ENCODE results near the gene B4GALT7. TPM values are rescaled to one million over a fixed set of nuclear protein-coding genes. Genes with fewer than 3 reads are reported as not detected.
"Not testable (repeated sequence)": the region's sequence is repeated elsewhere in the genome, so short reads cannot be mapped to it uniquely, and the experiment has no call there.

B4GALT7 gene
- polyA plus RNA-seq, 3 donors from 2014 or later = 11.7 to 30.2 (median 21.0) TPM

GRCh38 chr5:177607452-177608192 lies 7.7 kb downstream of the B4GALT7 start:
- Mint-ChIP-seq H3K27ac (no peak overlapping the region), H3K36me3 (peaks cover 0 to 5% (median 4%) of the 10 kb centered on the region in 3 donors), H3K4me3 (no peak overlapping the region), H3K4me1 (peaks cover under 1 to 5% of the 10 kb centered on the region in 2 donors), H3K27me3 (ENCODE audit: low read depth in 3 of 3) (peaks cover 0 to 6% (median 3%) of the 10 kb centered on the region in 3 donors), H3K9me3 (no peaks in the 10 kb centered on the region)
- peak; percentile 13 to 18 (median 18) for DNase-seq

DNA sequence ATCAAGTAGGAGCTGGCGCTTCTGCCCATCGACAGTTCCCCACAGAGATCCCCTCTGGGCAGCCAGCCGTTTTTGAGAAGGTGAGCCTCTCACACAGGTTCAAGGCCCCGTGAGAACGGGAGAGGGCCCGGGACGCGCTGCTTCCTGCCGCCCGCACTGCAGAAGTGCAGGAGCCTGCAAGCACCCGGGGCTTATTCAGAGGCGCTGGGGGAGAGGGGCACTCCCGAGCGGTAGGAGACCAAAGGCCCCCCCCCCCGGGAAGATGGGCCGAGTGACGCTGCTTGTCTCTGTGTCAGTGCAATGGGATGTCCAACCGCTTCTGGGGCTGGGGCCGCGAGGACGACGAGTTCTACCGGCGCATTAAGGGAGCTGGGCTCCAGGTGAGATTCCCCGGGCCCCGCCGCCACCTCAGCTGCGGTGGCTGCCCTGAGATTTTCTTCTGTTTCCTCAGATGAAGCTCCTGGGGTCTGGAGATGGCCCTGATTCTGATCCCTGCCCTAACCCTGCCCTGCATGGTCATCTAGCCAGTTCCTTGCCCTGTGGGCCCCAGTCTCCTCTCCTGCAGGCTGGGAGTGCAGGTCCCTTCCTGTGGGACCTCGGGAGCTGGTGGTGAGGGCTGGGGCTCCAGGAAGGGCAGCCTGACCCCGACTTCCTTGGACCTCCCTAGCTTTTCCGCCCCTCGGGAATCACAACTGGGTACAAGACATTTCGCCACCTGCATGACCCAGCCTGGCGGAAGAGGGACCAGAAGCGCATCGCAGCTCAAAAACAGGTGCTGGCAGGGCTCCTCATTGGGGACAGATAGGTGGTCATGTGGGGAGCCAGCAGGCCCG lies 8.5 kb downstream of the B4GALT7 start:
- H3K27me3 Mint-ChIP-seq (ENCODE audit: low read depth in 3 of 3) = peaks cover 0 to 6% (median 3%) of the 10 kb centered on the region in 3 donors
- peaks cover 0 to 5% (median 4%) of the 10 kb centered on the region in 3 donors for H3K36me3 Mint-ChIP-seq
- H3K4me3 Mint-ChIP-seq = no peak overlapping the region
- no peak overlapping the region for H3K27ac Mint-ChIP-seq
- H3K4me1 Mint-ChIP-seq = peaks cover 0 to 3% of the 10 kb centered on the region in 2 donors
- no peaks in the 10 kb centered on the region for H3K9me3 Mint-ChIP-seq
- no peak for DNase-seq

GRCh38 chr5:177609076-177610059 lies 9.4 kb downstream of the B4GALT7 start:
- Mint-ChIP-seq H3K9me3 (no peaks in the 10 kb centered on the region), H3K4me3 (no peak overlapping the region)
- DNase-seq = no peak

DNA sequence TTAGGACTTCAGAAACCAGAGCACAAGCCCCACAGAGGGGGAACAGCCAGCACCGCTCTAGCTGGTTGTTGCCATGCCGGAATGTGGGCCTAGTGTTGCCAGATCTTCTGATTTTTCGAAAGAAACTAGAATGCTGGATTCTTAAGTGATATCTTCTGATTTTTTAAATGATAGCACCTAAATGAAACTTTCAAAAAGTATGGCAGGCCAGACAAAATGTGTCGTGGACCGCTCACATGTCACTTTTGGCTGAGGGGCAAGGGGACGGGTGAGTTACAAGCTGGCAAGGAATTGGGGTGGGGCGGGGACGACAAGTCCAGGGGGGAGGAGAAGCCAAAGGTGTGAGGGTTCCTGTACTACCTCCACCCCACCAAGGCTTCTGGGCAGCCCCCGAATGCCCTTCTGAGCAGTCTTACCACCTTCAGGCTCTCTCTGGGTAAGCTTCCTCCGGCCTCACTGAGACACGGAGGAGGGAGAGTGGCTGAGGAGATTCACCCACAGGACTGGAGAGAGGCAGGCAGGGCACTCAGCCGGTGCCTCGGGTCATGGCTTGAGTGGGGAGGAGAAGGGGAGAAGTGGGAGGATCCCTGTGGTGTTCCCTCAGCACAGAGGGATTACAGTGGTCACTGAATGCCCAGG lies 10.3 kb downstream of the B4GALT7 start:
- Mint-ChIP-seq H3K36me3 (peaks cover 0 to 5% (median 4%) of the 10 kb centered on the region in 3 donors), H3K4me1 (no peaks in the 10 kb centered on the region), H3K27me3 (ENCODE audit: low read depth in 3 of 3) (peaks cover 0 to 6% (median 3%) of the 10 kb centered on the region in 3 donors), H3K9me3 (no peaks in the 10 kb centered on the region), H3K4me3 (no peak overlapping the region), H3K27ac (peak overlapping the region in 1 of 6 donors; percentile 7)
- DNase-seq = no peak

More at GRCh38 chr5:177609076-177610059, 9.4 kb downstream of the B4GALT7 start:
- H3K4me1 Mint-ChIP-seq = no peaks in the 10 kb centered on the region
- H3K27ac Mint-ChIP-seq = peak overlapping the region in 1 of 6 donors; percentile 7
- peaks cover 0 to 5% (median 4%) of the 10 kb centered on the region in 3 donors for H3K36me3 Mint-ChIP-seq
- H3K27me3 Mint-ChIP-seq (ENCODE audit: low read depth in 3 of 3) = peaks cover 0 to 6% (median 3%) of the 10 kb centered on the region in 3 donors

DNA sequence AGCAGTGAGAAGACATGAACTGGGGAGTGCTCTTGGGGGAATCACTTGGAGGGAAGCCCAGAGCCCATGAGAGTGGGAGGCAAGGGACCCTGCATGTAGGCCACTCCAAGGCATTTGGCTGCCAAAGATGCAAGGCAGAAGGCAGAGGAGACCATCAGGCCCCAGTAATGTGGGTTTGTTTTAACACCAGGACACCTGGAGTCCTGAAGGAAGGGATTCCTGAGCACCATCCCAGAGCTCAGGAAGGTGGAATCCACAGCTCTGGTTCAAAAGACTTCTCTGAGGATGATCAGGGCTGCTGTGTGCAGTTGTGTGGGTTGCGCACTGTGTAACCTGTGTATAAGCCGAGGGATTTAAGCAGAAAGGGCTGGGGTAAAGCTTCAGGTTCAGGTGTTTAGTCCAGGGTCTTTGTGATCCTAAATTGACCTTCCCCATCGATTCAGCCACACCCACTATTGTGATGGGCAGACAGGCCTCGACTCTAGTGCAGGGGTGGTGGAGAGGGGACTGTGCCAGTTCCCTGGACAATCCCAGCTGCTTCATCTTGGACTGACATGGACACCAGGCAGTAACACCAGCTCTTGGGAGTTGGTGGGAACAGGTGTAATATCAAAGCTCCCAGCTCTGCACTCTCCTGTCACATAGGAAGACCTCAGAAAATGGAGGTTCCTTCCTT lies 11.0 kb downstream of the B4GALT7 start:
- no peak overlapping the region for H3K27ac Mint-ChIP-seq
- peaks cover 0 to 5% (median 4%) of the 10 kb centered on the region in 3 donors for H3K36me3 Mint-ChIP-seq
- H3K27me3 Mint-ChIP-seq (ENCODE audit: low read depth in 3 of 3) = peaks cover 0 to 6% (median 3%) of the 10 kb centered on the region in 3 donors
- no peak for DNase-seq
- no peak overlapping the region for H3K4me3 Mint-ChIP-seq
- no peaks in the 10 kb centered on the region for H3K9me3 Mint-ChIP-seq
- no peaks in the 10 kb centered on the region for H3K4me1 Mint-ChIP-seq

DNA sequence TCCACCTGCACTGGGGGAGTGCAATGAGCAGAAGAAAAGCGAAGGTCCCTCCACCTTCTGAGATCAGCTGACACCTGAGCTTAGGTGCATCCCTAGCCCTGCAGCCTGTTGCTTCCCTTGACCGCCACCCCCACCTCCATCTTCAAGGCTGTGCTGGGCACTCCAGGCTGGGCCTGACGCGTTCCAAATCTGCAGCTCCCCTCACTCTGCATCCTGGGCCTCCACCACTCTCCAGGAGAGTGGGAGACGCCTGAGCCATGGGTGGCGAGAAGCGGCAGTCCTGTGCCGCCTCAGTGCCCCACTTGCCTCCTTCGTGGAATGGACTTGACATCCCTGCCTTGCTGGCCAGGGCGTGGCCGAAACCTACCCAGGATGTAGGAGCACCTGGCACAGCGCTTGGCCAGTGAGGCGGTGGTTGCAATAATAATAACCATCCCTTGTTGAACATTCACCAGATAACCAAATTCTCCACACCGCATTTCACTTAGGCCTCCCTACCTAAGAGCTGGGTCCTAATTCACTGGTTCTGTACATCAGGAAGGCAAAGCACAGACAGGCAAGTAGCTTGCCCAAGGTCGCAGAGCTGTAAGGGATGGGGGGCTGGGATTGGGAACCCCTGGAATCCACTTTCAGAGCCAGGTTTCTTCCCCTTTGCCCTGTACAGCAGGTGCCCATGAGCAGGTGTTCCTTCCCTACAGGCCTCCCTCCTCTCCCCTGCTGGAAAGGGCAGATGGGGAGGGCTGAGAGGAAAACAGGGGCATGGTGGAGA lies 11.7 kb downstream of the B4GALT7 start:
- Mint-ChIP-seq H3K27me3 (ENCODE audit: low read depth in 3 of 3) (peaks cover 0 to 4% (median 3%) of the 10 kb centered on the region in 3 donors), H3K27ac (no peak overlapping the region), H3K36me3 (peaks cover 0 to under 1% (median 0%) of the 10 kb centered on the region in 3 donors)

GRCh38 chr5:177612215-177612673 lies 12.3 kb downstream of the B4GALT7 start:
- no peaks in the 10 kb centered on the region for H3K9me3 Mint-ChIP-seq
- peak overlapping the region in 1 of 6 donors; percentile 10 for H3K27ac Mint-ChIP-seq
- H3K4me1 Mint-ChIP-seq = no peaks in the 10 kb centered on the region
- no peak overlapping the region for H3K4me3 Mint-ChIP-seq
- DNase-seq = no peak
- H3K27me3 Mint-ChIP-seq (ENCODE audit: low read depth in 3 of 3) = peaks cover 0 to 4% (median 0%) of the 10 kb centered on the region in 3 donors
- H3K36me3 Mint-ChIP-seq = no peaks in the 10 kb centered on the region

More for the DNA sequence above, 11.7 kb downstream of the B4GALT7 start:
- no peak for DNase-seq
- Mint-ChIP-seq H3K9me3 (no peaks in the 10 kb centered on the region), H3K4me3 (peak overlapping the region in 1 of 5 donors; percentile 5), H3K4me1 (no peaks in the 10 kb centered on the region)

DNA sequence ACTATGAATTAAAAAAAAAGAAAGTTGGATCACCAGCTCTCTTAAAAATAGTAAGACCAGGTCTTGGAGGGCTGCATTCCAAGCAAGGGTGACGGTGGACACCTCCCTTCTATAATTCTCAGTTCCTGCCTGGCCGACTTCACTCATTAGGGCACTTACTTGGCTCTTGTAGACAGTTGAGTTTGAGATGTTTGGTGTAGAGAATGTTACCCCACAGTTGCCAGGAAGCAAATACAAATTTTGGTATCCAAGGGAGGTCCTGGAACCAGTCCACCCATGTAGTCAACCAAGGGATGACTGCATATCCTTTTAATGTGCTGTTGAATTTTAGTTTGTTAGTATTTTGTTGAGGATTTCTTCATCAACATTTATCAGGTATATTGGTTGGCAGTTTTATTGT lies 20.6 kb downstream of the B4GALT7 start:
- no peaks in the 10 kb centered on the region for H3K4me1 Mint-ChIP-seq

DNA sequence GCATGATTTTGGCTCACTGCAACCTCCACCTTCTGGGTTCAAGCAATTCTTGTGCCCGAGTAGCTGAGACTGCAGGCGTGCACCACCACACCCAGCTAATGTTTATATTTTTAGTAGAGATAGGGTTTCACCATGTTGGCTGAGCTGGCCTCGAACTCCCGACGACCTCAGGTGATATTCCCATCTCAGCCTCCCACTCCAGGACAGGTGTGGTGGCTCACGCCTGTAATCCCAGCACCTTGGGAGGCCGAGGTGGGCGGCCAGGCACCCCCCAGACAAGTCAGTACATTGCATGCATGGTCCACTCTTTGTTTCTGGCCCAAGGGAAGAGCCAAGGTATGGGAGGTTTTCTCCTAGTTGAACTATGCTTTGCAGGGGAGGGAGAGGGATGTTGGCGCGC lies 24.2 kb downstream of the B4GALT7 start:
- not testable (repeated sequence) for H3K27me3 Mint-ChIP-seq (ENCODE audit: low read depth in 3 of 3); H3K4me3 Mint-ChIP-seq; H3K9me3 Mint-ChIP-seq; H3K27ac Mint-ChIP-seq; DNase-seq; H3K4me1 Mint-ChIP-seq
- H3K36me3 Mint-ChIP-seq = peaks cover 8 to 32% (median 21%) of the 10 kb centered on the region in 3 donors

More for the DNA sequence above, 20.6 kb downstream of the B4GALT7 start:
- Mint-ChIP-seq H3K27me3 (ENCODE audit: low read depth in 3 of 3) (no peaks in the 10 kb centered on the region), H3K36me3 (peaks cover 14 to 42% (median 36%) of the 10 kb centered on the region in 3 donors), H3K27ac (no peak overlapping the region), H3K4me3 (no peak overlapping the region), H3K9me3 (no peaks in the 10 kb centered on the region)
- no peak for DNase-seq

- H3K4me3 Mint-ChIP-seq; H3K27me3 Mint-ChIP-seq (ENCODE audit: low read depth in 3 of 3); H3K27ac Mint-ChIP-seq; H3K4me1 Mint-ChIP-seq; H3K36me3 Mint-ChIP-seq; DNase-seq; H3K9me3 Mint-ChIP-seq: not testable (repeated sequence)
Measured at GRCh38 chr5:177630186-177630585, 30.3 kb downstream of the B4GALT7 start.

DNA sequence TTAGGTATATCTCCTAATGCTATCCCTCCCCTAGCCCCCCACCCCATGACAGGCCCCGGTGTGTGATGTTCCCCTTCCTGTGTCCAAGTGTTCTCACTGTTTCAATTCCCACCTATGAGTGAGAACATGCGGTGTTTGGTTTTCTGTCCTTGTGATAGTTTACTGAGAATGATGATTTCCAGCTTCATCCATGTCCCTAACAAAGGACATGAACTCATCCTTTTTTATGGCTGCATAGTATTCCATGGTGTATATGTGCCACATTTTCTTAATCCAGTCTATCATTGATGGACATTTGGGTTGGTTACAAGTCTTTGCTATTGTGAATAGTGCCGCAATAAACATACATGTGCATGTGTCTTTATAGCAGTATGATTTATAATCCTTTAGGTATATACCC lies 35.0 kb downstream of the B4GALT7 start:
- DNase-seq; H3K27me3 Mint-ChIP-seq (ENCODE audit: low read depth in 3 of 3); H3K4me1 Mint-ChIP-seq; H3K4me3 Mint-ChIP-seq; H3K9me3 Mint-ChIP-seq; H3K27ac Mint-ChIP-seq: not testable (repeated sequence)
- H3K36me3 Mint-ChIP-seq = peaks cover 0 to 13% (median 0%) of the 10 kb centered on the region in 3 donors

GRCh38 chr5:177645462-177645861 lies 45.5 kb downstream of the B4GALT7 start:
- H3K4me1 Mint-ChIP-seq; H3K9me3 Mint-ChIP-seq; H3K27me3 Mint-ChIP-seq (ENCODE audit: low read depth in 3 of 3); H3K4me3 Mint-ChIP-seq; H3K27ac Mint-ChIP-seq; H3K36me3 Mint-ChIP-seq; DNase-seq: not testable (repeated sequence)

Data from immature natural killer cell (primary cell).